Gastrocnemius medialis (tissue), 4 donors: ENCODE measurements around the gene RXRG.

Experiments used
- POLR2A ChIP-seq, 2 donors: fragments of 450-650 bp; IDR thresholded peaks; one replicate each; pipeline ENCODE4 v1.6.1; 2017; ENCODE audit warnings: antibody characterized with exemption in 2 of 2, mild to moderate bottlenecking in 2 of 2, moderate library complexity in 2 of 2
- TF ChIP-seq, protein P1 (sequence below), 5 experiments: fragments of 450-650 bp in 3 of 5; fragments of 200-600 bp in 2 of 5; sonication (generic) in 2 of 5; IDR thresholded peaks in 4 of 5; conservative IDR thresholded peaks in 1 of 5; 1 replicate in 4 of 5; 2 replicates in 1 of 5; pipeline ENCODE4 v1.5.1; 2016 to 2019; ENCODE audit warnings: antibody characterized with exemption in 5 of 5, mild to moderate bottlenecking in 3 of 5, moderate library complexity in 3 of 5

- TF ChIP-seq, protein P1, sequence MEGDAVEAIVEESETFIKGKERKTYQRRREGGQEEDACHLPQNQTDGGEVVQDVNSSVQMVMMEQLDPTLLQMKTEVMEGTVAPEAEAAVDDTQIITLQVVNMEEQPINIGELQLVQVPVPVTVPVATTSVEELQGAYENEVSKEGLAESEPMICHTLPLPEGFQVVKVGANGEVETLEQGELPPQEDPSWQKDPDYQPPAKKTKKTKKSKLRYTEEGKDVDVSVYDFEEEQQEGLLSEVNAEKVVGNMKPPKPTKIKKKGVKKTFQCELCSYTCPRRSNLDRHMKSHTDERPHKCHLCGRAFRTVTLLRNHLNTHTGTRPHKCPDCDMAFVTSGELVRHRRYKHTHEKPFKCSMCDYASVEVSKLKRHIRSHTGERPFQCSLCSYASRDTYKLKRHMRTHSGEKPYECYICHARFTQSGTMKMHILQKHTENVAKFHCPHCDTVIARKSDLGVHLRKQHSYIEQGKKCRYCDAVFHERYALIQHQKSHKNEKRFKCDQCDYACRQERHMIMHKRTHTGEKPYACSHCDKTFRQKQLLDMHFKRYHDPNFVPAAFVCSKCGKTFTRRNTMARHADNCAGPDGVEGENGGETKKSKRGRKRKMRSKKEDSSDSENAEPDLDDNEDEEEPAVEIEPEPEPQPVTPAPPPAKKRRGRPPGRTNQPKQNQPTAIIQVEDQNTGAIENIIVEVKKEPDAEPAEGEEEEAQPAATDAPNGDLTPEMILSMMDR (IDR thresholded peaks at IDR 0.05 in 4 of 5, conservative IDR thresholded peaks at IDR 0.05 in 1 of 5), result no peak
- no peak for TF ChIP-seq POLR2A (IDR thresholded peaks at IDR 0.05)
These were observed 26.7 kb downstream of the RXRG start for GRCh38 chr1:165418195-165418594.
